Skeletal muscle tissue (tissue), 4 donors: Measurements from ENCODE around the gene DET1. TPM values are rescaled to one million over a fixed set of nuclear protein-coding genes. Genes with fewer than 3 reads are reported as not detected.
"Not testable (repeated sequence)": the region's sequence is repeated elsewhere in the genome, so short reads cannot be mapped to it uniquely, and the experiment has no call there.

Source experiments
- H3K27ac ChIP-seq: one replicate; pipeline ENCODE4 v1.7.0; 2013; ENCODE audit warnings: mild to moderate bottlenecking, low read depth, low read length, inconsistent platforms
- H3K27me3 ChIP-seq, 3 donors: one replicate each; pipeline ENCODE4 v1.7.0; 2013; ENCODE audit warnings: low read length in 3 of 3; ENCODE audit not compliant: control insufficient read depth in 3 of 3, insufficient read depth in 3 of 3
- H3K36me3 ChIP-seq, 3 donors: one replicate each; pipeline ENCODE4 v1.7.0; 2013; ENCODE audit warnings: low read length in 3 of 3; ENCODE audit not compliant: control insufficient read depth in 3 of 3, insufficient read depth in 3 of 3
- H3K4me1 ChIP-seq, 3 donors: one replicate each; pipeline ENCODE4 v1.7.0; 2013; ENCODE audit warnings: low read length in 3 of 3, mild to moderate bottlenecking in 3 of 3; ENCODE audit not compliant: control insufficient read depth in 3 of 3, insufficient read depth in 3 of 3
- H3K4me3 ChIP-seq, 3 donors: one replicate each; pipeline ENCODE4 v1.7.0; 2013; ENCODE audit warnings: low read length in 3 of 3
- H3K9ac ChIP-seq, 3 donors: one replicate each; pipeline ENCODE4 v1.7.0; 2013; ENCODE audit warnings: low read length in 3 of 3, mild to moderate bottlenecking in 3 of 3, moderate library complexity in 2 of 3, low read depth in 1 of 3
- H3K9me3 ChIP-seq, 3 donors: one replicate each; pipeline ENCODE4 v1.7.0; 2013; ENCODE audit warnings: low read length in 3 of 3; ENCODE audit not compliant: control insufficient read depth in 3 of 3
- total RNA-seq: library from RNA; depleted of rRNA; stranded (reverse); fragments of >200 nt; gene quantifications from one replicate; pipeline ENCODE4 v1.2.3, GENCODE V29; 2014
- donor health status: Osteomylitis.

DET1 gene
- total RNA-seq, 1 donor from 2014 or later = 11.5 TPM

DNA sequence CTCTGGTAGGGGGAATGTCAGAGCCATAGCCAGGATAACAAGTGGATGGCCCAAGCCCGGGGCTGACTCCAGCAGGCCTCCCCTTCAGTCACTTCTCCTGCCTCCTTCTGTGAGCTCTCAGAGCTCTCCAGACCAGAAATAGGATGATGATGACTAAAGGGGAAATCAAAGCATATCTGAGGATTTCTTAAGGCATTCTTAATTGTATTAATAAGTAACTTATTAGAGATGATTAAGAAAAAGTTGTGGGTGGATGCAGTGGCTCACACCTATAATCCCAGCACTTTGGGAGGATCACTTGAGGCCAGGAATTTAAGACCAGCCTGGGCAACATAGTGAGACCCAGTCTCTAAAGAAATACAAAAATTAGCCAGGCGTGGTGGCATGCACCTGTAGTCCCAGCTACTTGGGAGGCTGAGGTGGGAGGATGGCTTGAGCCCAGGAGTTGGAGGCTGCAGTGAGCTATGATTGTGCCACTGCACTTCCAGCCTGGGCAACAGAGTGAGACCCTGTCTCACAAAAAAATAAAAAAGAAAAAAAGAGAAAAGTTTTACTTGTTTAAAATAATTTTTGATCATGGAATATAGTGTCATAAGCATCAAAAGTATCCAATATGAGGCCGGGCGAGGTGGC lies 72.7 kb downstream of the DET1 start:
- not testable (repeated sequence) for H3K9me3 ChIP-seq, H3K4me3 ChIP-seq, H3K9ac ChIP-seq, H3K27me3 ChIP-seq, H3K27ac ChIP-seq
- peaks cover 40 to 58% (median 53%) of the 10 kb centered on the region in 3 donors for H3K36me3 ChIP-seq
- peaks cover 5 to 12% (median 9%) of the 10 kb centered on the region in 3 donors for H3K4me1 ChIP-seq

DNA sequence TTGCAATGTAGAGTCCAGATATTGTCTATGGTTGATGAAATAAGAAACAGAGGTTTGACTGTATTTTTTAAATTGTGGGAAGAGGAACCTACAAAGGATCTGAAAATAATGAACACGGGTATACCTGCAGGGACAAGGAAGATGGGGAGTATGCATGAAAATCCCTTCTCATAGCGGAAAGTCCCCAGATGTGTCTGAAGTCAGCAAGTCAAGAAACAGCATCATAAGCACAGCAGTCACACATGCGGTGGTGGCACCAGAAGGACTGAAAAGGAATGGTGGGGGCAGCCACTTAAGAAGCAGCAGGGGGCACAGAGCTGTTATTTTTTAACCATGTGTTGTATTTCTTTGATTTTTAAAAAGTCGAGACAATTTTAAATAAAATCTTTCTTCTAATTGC lies 74.3 kb downstream of the DET1 start:
- H3K4me1 ChIP-seq = peaks cover 14 to 19% (median 16%) of the 10 kb centered on the region in 3 donors
- no peak overlapping the region for H3K4me3 ChIP-seq
- no peaks in the 10 kb centered on the region for H3K27me3 ChIP-seq
- H3K9me3 ChIP-seq = no peaks in the 10 kb centered on the region
- H3K9ac ChIP-seq = no peak overlapping the region
- H3K27ac ChIP-seq = no peak overlapping the region
- H3K36me3 ChIP-seq = peaks cover 32 to 49% (median 40%) of the 10 kb centered on the region in 3 donors

DNA sequence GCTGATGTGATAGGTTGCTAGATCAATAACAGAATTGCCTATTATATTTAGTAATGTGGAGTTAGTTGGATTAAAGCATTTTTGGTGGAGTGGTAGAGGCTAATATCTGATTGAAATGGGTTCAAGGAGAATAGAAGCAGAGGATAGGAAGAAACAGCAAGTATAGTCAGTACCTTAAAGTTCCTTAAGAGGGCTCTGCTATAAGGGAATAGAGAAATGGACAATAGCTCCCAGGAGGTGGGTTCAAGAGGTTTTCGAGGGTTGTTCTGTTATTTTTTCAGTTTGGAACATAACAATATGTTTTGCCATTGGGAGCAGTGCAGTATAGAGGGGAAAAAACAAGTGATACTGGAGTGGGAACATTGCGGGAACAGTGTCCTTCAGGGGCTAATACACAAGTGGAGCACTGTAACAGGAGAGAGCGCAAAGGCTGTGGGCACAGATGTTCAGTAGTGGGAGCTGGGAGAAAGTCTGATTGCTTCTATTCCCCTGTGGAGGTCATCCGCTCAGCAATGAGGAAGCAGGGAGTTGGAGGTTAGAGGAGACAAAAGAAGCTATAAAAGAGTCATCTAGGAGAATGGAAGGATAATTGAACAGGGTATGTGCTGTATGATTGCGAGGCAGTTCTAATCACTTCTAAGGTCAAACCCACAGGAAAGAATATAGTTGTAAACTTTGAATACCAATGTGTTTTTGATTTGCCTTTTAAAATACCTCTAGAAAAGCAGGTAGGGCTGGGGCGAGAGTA lies 75.7 kb downstream of the DET1 start:
- H3K27ac ChIP-seq = no peak overlapping the region
- no peaks in the 10 kb centered on the region for H3K9me3 ChIP-seq
- H3K27me3 ChIP-seq = no peaks in the 10 kb centered on the region
- no peak overlapping the region for H3K4me3 ChIP-seq
- peaks cover 20 to 28% (median 23%) of the 10 kb centered on the region in 3 donors for H3K4me1 ChIP-seq
- H3K36me3 ChIP-seq = peaks cover 26 to 37% (median 34%) of the 10 kb centered on the region in 3 donors
- H3K9ac ChIP-seq = no peak overlapping the region

DNA sequence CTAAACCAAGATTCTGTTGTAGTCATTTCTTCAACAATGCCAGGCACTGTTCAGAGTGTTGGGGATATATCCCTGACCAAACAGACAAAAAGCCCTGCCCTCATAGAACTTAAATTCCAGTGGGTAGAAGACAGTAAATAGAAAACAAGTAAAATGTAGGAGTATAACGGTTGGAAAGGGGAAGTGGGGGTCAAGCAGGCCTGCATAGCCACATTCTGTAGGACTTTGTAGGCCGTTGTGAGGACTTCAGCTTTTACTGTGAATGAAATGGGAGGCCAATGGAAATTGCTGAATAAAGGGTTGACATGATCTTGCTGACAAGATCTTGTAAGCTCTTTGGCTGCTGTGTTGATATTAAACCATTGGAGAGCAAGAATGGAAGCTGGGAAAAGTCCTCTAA lies 77.2 kb downstream of the DET1 start:
- no peak overlapping the region for H3K9ac ChIP-seq
- H3K4me1 ChIP-seq = peaks cover 21 to 34% (median 24%) of the 10 kb centered on the region in 3 donors
- H3K27me3 ChIP-seq = no peaks in the 10 kb centered on the region
- no peaks in the 10 kb centered on the region for H3K9me3 ChIP-seq
- no peak overlapping the region for H3K27ac ChIP-seq
- no peak overlapping the region for H3K4me3 ChIP-seq
- peaks cover 20 to 34% (median 32%) of the 10 kb centered on the region in 3 donors for H3K36me3 ChIP-seq

DNA sequence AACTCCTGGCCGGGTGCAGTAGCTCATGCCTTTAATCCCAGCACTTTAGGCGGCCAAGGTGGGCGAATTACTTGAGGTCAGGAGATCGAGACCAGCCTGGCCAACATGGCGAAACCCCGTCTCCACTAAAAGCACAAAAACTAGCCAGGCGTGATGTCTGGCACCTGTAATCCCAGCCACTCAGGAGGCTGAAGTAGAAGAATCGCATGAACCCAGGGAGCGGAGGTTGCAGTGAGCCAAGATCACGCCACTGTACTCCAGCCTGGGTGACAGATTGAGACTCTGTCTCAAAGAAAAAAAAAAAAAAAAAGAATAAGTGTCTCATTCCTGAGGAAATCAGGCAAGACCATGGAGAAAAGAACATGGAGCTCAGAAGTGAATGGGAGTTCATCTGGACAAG lies 77.8 kb downstream of the DET1 start:
- not testable (repeated sequence) for H3K9me3 ChIP-seq, H3K27ac ChIP-seq, H3K27me3 ChIP-seq
- peaks cover 24 to 38% (median 28%) of the 10 kb centered on the region in 3 donors for H3K4me1 ChIP-seq
- H3K4me3 ChIP-seq = peak overlapping the region; percentile 94 to 96 (median 96)
- H3K36me3 ChIP-seq = peaks cover 22 to 39% (median 38%) of the 10 kb centered on the region in 3 donors
- peak overlapping the region; percentile 92 to 95 (median 95) for H3K9ac ChIP-seq

DNA sequence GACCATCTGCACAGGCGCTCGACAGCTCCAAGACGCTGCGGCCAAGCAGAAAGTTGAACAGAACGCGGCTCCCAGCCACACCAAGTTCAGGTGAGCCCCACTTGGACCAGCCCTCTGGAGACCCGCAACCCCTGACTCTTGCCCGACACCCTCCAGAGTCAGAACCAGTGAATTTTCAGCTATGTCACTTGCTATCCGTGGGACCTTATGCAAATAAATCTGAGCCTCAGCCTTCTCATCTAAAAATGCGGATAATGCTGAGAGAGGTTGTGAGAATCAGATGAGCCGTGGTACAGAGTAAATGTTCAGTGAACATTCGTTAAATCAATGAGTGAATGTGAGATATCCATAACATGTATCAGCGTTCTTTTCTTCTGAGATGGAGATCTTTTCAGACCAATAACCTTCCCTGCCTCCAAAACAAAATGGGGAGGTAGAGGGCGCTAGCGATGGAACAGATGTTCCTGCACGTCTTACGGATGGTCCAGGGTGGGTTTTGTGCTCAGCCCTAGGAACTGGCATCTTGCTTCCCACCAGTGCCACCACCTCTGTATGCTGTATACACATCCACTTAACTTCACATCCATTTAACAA lies 78.4 kb downstream of the DET1 start:
- Histone ChIP-seq H3K27ac (peak overlapping the region; percentile 93), H3K4me1 (peaks cover 28 to 43% (median 29%) of the 10 kb centered on the region in 3 donors), H3K36me3 (peaks cover 23 to 39% (median 39%) of the 10 kb centered on the region in 3 donors), H3K9ac (peak overlapping the region; percentile 92 to 95 (median 95)), H3K4me3 (peak overlapping the region; percentile 94 to 96 (median 96)), H3K27me3 (no peaks in the 10 kb centered on the region), H3K9me3 (no peaks in the 10 kb centered on the region)

DNA sequence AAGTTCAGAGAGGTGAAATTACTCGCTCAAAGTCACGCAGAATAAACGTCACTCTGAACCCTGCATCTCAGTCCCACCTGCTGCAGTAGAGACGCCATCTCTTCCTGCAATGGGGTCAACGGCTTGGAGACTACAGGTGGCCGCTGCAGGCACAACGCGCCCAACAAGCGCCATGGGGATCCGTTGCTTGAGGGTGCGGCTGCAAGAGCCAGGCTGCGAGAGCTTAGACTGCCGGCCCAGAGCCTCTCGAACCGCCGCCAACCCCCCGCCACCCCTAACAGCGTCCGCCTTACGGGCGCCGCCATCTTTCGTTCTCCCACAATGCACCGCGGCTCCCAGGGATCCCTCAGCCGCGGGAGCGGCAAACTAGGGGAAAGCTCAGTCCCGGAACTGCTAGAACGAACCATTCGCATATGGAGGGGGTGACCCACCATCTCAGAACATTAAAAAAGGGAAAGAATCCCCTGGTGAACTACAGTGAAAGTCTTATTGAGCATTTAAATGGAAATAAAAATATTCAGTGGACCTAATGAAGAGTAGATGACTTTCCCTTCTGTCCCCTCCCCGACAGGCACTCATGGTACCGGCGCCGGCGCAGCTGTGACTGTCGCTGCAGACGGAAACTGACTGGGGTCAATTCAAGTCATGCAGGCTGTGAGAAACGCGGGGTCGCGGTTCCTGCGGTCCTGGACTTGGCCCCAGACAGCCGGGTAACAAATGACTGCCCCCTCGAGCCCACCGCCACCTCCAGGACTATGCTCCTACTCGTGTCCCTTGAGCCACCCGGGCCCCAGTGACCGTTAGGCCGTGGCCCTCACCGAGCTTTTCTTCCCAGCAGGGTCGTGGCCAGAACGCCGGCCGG lies 79.2 kb downstream of the DET1 start, which contains the start of the genes MRPL46 and MRPS11:
Gene MRPL46, minus strand, starts transcription at position 316 of the 862 bp plus-strand sequence. Its CDS starts 11 bp downstream, at position 305.
Gene MRPS11, plus strand, starts transcription at position 636 of the 862 bp plus-strand sequence. Its CDS starts 10 bp downstream, at position 646.
- peak within 1 kb of the TSS; percentile 92 to 95 (median 95) for H3K9ac ChIP-seq
- H3K4me1 ChIP-seq = peaks cover 28 to 43% (median 29%) of the 10 kb centered on the region in 3 donors
- H3K27me3 ChIP-seq = no peaks in the 10 kb centered on the region
- H3K36me3 ChIP-seq = peaks cover 24 to 41% (median 39%) of the 10 kb centered on the region in 3 donors
- H3K4me3 ChIP-seq = peak within 1 kb of the TSS; percentile 94 to 96 (median 96)
- no peaks in the 10 kb centered on the region for H3K9me3 ChIP-seq
- H3K27ac ChIP-seq = peak within 1 kb of the TSS; percentile 93

DNA sequence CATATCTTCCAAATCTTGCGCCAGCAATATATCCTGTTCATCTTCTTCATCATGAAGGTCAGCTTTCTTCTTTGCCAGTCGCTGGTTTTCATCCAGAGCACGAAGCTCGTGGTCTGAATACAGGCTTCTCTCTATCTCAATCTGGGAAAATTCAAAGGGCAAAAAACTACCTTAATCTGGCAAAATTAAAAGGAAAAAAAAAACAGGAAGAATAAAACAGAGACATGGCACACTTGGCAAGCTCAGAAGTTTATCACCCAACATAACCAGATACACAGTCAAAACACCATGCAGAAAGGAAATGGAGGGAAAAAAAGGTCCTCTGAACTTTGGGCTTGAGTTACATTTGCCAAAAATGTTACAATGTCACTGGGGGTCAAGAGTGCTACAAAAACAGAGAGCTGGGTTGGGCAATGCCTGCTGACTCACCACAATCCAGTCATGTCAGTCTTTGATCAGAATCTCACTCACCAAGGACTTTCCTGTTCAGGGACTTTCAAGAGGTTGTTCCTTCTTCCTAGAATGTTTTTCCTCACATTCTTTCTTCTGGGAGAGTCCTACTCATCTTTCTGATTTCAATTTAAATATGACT lies 80.8 kb downstream of the DET1 start:
- Histone ChIP-seq H3K27ac (no peak overlapping the region), H3K4me1 (peaks cover 28 to 43% (median 29%) of the 10 kb centered on the region in 3 donors), H3K9me3 (no peaks in the 10 kb centered on the region), H3K9ac (no peak overlapping the region), H3K36me3 (peaks cover 20 to 46% (median 44%) of the 10 kb centered on the region in 3 donors), H3K27me3 (no peaks in the 10 kb centered on the region), H3K4me3 (peak overlapping the region; percentile 15 to 96 (median 96))
